Activated B cell treated with CpG ODN at 0.5 μM for 24 hours (primary cell): ENCODE measurements around the gene CHSY3. TPM values are rescaled to one million over a fixed set of nuclear protein-coding genes. Genes with fewer than 3 reads are reported as not detected.

Experiments used
- ATAC-seq: fragments of 200-7000 bp; cut with Tn5 transposase; one replicate; pipeline ENCODE4 v1.10.0; 2021; ENCODE audit warnings: low read depth, mild to moderate bottlenecking, moderate library complexity
- CTCF ChIA-PET: fragments of 350-600 bp; sonication (Branson Sonifier 250); formaldehyde crosslinking; loops from one replicate; lab custom pipeline; 2021; ENCODE audit warnings: antibody characterized with exemption; lab: Charles Lee
- POLR2A ChIA-PET: fragments of 350-600 bp; sonication (Branson Sonifier 250); formaldehyde crosslinking; loops from one replicate; lab custom pipeline; 2021; ENCODE audit warnings: antibody characterized with exemption; lab: Charles Lee
- DNase-seq: peaks from one replicate; pipeline ENCODE4 v3.0.0; 2022
- H3K27ac Mint-ChIP-seq: one replicate; pipeline ENCODE4 v1.8.0; 2020; ENCODE audit warnings: mixed read lengths
- H3K27me3 Mint-ChIP-seq: one replicate; pipeline ENCODE4 v1.8.0; 2021; ENCODE audit warnings: mixed read lengths
- H3K36me3 Mint-ChIP-seq: one replicate; pipeline ENCODE4 v1.8.0; 2021; ENCODE audit warnings: low read depth, mixed read lengths
- H3K4me1 Mint-ChIP-seq: one replicate; pipeline ENCODE4 v1.8.0; 2021; ENCODE audit warnings: mixed read lengths
- H3K4me3 Mint-ChIP-seq: one replicate; pipeline ENCODE4 v1.8.0; 2020; ENCODE audit warnings: mild to moderate bottlenecking, mixed read lengths
- H3K9me3 Mint-ChIP-seq: one replicate; pipeline ENCODE4 v1.8.0; 2020; ENCODE audit warnings: mixed read lengths
- intact Hi-C: fragments of 100-400 bp; cut with micrococcal nuclease; formaldehyde crosslinking; loops from one replicate; pipeline ENCODE4 v1.15.1; 2024
- total RNA-seq: library from RNA; stranded (reverse); gene quantifications from 2 replicates; pipeline ENCODE4 v1.2.3, GENCODE V29; 2022
- TF ChIP-seq, protein P1 (sequence below): fragments of 200-600 bp; IDR thresholded peaks from one replicate; pipeline ENCODE4 v1.8.0; 2022; ENCODE audit warnings: antibody characterized with exemption, mild to moderate bottlenecking

Gene CHSY3
- total RNA-seq, 1 donor from 2014 or later = not detected

DNA sequence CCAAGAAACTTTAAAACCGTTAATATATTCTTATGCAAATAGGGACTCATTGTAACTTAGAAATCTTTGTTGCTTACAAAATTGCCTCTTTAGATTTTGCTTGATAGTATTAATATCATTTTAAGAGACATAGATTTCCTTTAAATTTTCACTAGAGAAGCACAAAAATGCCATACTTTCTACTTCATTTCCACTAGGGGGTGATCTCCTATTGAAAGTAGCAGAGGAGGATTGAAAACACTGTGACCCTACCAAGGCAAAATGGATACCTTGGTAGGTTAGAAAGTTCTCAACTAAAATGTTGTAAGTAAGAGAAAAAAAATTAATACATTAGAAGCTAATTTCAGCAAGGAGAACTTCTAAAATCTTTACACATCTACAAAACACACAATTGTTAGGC lies 204.9 kb downstream of the CHSY3 start:
- Mint-ChIP-seq H3K36me3 (no peaks in the 10 kb centered on the region), H3K27me3 (no peaks in the 10 kb centered on the region), H3K4me3 (no peak overlapping the region), H3K9me3 (no peaks in the 10 kb centered on the region), H3K4me1 (no peaks in the 10 kb centered on the region), H3K27ac (no peak overlapping the region)
- no peak for ATAC-seq
- TF ChIP-seq, protein P1, sequence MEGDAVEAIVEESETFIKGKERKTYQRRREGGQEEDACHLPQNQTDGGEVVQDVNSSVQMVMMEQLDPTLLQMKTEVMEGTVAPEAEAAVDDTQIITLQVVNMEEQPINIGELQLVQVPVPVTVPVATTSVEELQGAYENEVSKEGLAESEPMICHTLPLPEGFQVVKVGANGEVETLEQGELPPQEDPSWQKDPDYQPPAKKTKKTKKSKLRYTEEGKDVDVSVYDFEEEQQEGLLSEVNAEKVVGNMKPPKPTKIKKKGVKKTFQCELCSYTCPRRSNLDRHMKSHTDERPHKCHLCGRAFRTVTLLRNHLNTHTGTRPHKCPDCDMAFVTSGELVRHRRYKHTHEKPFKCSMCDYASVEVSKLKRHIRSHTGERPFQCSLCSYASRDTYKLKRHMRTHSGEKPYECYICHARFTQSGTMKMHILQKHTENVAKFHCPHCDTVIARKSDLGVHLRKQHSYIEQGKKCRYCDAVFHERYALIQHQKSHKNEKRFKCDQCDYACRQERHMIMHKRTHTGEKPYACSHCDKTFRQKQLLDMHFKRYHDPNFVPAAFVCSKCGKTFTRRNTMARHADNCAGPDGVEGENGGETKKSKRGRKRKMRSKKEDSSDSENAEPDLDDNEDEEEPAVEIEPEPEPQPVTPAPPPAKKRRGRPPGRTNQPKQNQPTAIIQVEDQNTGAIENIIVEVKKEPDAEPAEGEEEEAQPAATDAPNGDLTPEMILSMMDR = no peak
- intact Hi-C loops = loop anchor here (1.0 kb wide), 2 partner anchors 1001 to 1308 kb away; no protein-coding TSS in a partner anchor
- ChIA-PET CTCF (no interaction called here), POLR2A (no interaction called here)
- no peak for DNase-seq

DNA sequence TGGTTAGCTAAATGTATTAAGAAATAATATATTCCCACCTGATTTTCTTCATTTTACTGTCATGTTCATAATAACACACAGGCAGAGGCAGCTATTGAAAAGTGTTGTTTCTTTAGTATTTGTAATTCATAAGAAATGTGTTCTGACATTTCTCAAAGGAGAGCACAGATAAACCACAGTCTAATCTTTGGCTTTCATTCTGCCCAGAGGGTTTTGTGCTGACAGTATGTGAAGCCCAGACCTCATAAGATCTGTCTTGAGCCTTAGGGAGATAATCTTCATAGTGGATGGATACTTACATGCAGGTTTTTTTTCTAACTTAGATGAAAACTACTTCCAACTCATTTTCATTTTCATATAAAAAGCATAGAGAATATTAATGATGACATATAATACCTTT lies 206.1 kb downstream of the CHSY3 start:
- POLR2A ChIA-PET = interaction anchor here (0.5 to 0.6 kb wide), 2 partner anchors 1048 to 1309 kb away, joined by 3 to 6 read pairs; no protein-coding TSS in a partner anchor
- ATAC-seq (no peak), DNase-seq (no peak)
- no peak overlapping the region for H3K4me3 Mint-ChIP-seq
- TF ChIP-seq, protein P1 = no peak
- no peaks in the 10 kb centered on the region for H3K36me3 Mint-ChIP-seq
- H3K4me1 Mint-ChIP-seq = no peaks in the 10 kb centered on the region
- no peaks in the 10 kb centered on the region for H3K27me3 Mint-ChIP-seq
- no peak overlapping the region for H3K27ac Mint-ChIP-seq
- intact Hi-C loops = no loop called here
- CTCF ChIA-PET = no interaction called here
- H3K9me3 Mint-ChIP-seq = no peaks in the 10 kb centered on the region

DNA sequence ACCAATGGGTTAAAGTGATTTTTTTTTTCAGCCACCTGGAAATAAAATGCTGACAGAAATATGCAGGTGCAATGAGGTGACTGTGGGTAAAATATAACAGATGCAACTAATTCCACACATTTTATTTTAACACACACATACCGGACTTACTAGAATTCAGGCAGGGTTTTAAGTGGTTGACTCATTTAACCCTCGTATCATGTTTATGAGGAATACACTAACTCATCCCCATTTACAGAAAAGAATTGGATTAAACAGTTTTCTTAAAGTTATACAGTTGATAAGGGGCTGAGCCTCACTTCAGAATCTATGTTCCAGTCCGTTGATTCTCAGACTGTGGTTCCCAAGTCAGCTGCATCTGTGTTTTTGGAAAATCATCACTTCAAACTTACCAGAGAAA lies 207.5 kb downstream of the CHSY3 start:
- H3K4me1 Mint-ChIP-seq = no peaks in the 10 kb centered on the region

DNA sequence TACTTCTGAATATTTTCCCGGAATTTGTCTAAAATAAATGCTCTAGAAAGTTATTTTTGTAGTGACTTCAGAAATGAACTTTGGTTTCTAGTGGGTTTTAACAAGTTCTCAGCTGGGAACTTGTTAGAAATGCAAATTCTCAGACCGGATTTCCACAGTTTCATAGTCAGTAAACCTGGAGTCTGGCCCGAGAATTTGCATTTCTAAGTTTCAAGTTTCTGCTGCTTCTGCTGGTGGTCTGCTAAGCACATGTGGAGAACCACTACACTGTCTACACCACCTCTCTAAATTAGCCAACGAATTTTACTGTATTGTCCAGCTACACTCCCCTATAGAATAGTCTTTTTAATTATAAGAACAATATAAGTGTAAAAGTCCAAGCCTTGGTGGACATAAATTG lies 208.0 kb downstream of the CHSY3 start:
- no peak for ATAC-seq
- ChIA-PET CTCF (no interaction called here), POLR2A (no interaction called here)
- Mint-ChIP-seq H3K4me3 (no peak overlapping the region), H3K9me3 (no peaks in the 10 kb centered on the region), H3K27me3 (no peaks in the 10 kb centered on the region), H3K36me3 (no peaks in the 10 kb centered on the region), H3K27ac (no peak overlapping the region), H3K4me1 (no peaks in the 10 kb centered on the region)
- intact Hi-C loops = no loop called here
- no peak for DNase-seq
- TF ChIP-seq, protein P1 = no peak

More for the DNA sequence above, 207.5 kb downstream of the CHSY3 start:
- DNase-seq (no peak), ATAC-seq (no peak)
- Mint-ChIP-seq H3K36me3 (no peaks in the 10 kb centered on the region), H3K9me3 (no peaks in the 10 kb centered on the region), H3K27ac (no peak overlapping the region), H3K4me3 (no peak overlapping the region), H3K27me3 (no peaks in the 10 kb centered on the region)
- POLR2A ChIA-PET = no interaction called here
- TF ChIP-seq, protein P1 = no peak
- CTCF ChIA-PET = no interaction called here
- intact Hi-C loops = no loop called here

DNA sequence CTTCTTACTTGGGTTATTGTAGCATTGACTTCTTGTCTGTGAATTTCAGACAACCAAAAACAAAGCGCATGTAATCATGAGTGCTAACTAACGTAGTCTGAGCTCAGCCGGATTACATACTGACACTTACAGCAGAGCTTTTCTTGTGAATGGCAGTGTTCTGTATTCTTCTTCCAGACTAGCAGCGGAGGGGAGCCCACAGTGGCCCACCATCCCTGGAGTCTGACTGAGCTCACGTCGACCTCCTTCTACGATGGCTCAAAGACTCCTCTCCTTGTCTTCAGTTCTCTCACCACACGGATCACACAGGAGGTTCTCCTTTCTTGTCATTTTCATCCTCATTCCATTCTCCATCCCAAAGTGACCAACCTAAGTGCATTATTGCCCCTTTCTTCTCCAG lies 211.4 kb downstream of the CHSY3 start:
- ChIA-PET CTCF (no interaction called here), POLR2A (no interaction called here)
- DNase-seq = no peak
- intact Hi-C loops = no loop called here
- Mint-ChIP-seq H3K9me3 (no peaks in the 10 kb centered on the region), H3K27me3 (no peaks in the 10 kb centered on the region), H3K4me1 (no peaks in the 10 kb centered on the region), H3K4me3 (no peak overlapping the region), H3K36me3 (no peaks in the 10 kb centered on the region), H3K27ac (no peak overlapping the region)
- TF ChIP-seq, protein P1 = no peak
- no peak for ATAC-seq
